ENCODE data around the gene GRAMD2A. TPM values are rescaled to one million over a fixed set of nuclear protein-coding genes. Genes with fewer than 3 reads are reported as not detected.

GRAMD2A gene
- total RNA-seq, 4 donors from 2014 or later: 0.19 to 0.46 (median 0.24) TPM; not detected in 1

DNA sequence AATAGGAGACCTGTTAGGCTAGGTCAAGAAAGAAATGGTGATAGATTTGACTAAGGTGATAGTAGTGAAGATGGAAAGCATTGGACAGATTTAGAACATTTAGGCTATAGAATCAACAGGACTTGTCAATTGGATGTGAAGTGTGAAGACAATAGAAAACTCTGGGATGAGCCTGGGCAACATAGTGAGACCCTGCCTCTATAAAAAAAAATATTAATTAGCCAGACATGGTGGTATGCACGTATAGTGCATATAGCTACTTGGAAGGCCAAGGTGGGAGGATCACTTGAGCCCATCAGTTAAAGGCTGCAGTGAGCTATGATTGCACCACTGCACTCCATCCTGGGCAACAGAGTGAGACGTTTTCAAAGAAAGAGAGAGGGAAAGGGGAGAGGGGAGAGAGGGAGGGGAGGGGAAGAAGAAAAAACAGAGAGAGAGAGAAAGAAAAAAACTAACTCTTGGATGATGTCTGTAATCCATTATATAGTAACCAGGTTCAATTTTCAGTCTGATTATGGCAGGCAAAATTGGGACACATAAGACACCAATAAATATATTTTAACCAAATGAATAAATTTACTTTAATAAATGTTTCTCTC, 69.8 kb downstream of the GRAMD2A start:
- ATAC-seq (ENCODE audit: low FRiP score): no peak
- no peak for DNase-seq (ENCODE audit: low spot score)
- TF ChIP-seq, protein P1, sequence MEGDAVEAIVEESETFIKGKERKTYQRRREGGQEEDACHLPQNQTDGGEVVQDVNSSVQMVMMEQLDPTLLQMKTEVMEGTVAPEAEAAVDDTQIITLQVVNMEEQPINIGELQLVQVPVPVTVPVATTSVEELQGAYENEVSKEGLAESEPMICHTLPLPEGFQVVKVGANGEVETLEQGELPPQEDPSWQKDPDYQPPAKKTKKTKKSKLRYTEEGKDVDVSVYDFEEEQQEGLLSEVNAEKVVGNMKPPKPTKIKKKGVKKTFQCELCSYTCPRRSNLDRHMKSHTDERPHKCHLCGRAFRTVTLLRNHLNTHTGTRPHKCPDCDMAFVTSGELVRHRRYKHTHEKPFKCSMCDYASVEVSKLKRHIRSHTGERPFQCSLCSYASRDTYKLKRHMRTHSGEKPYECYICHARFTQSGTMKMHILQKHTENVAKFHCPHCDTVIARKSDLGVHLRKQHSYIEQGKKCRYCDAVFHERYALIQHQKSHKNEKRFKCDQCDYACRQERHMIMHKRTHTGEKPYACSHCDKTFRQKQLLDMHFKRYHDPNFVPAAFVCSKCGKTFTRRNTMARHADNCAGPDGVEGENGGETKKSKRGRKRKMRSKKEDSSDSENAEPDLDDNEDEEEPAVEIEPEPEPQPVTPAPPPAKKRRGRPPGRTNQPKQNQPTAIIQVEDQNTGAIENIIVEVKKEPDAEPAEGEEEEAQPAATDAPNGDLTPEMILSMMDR (IDR thresholded peaks at IDR 0.05): no peak

DNA sequence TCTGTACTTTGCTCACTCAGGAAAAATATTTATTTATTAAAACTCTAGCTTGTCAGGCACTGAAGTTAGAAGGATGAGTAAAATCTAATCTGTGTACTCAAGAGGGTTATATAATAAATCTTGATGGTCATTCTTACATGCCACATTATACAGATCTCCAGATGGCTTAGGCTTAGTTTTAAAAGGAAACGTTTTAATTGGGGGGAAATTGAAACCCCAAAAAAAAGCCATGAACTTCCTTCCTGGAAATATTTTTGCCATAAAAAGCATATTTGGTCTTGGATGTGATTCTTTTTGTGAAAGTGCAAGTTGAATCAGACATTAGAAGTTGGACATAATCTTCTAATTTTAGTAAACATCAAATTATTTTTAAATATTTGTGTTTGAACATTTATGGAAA, 73.4 kb downstream of the GRAMD2A start:
- no peak for DNase-seq (ENCODE audit: low spot score)
- no peak for ATAC-seq (ENCODE audit: low FRiP score)
- TF ChIP-seq, protein P1 (IDR thresholded peaks at IDR 0.05): no peak

DNA sequence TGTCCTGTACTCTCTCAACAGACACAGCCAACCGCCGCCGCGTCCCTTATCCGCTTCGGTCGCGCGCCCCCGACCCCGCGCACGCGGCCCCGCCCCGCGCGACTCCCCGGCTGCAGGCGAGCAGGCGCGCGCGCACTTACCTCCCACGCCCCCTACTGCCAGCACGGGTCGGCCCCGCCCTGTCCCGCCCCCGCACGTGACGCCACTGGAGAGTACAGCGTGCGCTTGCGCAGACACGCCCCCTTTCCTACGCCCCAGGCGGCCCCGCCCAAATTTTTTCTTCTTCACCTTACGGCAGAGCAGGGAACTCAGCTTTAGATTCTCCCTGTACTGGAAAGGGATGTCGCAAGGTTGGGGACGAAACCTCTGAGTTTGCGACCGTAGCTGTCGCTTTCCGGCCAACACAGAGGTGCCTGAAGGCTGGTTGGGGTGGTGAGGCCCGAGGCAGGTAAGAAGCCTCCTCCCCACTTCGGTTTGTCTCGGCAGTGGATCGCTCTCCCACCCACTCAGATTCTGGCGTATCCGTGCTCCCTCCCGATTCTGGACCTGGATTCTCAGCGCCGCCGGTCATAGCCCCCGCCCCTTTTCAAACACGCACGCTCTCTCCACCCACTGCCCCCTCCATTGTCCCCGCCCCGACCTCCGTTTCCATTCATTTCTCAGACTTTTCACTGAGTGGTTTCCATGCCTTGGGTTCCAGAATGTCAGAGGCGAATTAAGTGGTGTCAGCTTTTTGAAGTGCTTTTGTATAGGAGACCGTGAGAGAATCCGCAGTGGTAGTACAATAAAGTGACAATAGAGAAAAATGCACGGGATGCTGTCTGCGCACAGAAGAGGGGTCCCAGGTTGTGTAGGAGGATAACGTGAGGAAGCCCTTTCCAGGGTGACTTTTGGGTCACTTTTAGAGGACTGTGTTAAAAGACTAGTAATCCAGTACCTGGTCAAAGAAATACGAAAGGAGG, 79.3 kb downstream of the GRAMD2A start, which contains the start of the genes MYO9A and SENP8:
Gene MYO9A, minus strand, starts transcription at position 134 of the 962 bp plus-strand sequence. CDS start 71,587 bp downstream, outside the sequence.
Gene SENP8, plus strand, starts transcription at position 387 of the 962 bp plus-strand sequence. CDS start 21,221 bp downstream, outside the sequence.
- DNase-seq (ENCODE audit: low spot score) (peak; percentile 97), ATAC-seq (ENCODE audit: low FRiP score) (peak; percentile 94)
- TF ChIP-seq, protein P1 (IDR thresholded peaks at IDR 0.05): peak in 1 of 3 donors; percentile 10

DNA sequence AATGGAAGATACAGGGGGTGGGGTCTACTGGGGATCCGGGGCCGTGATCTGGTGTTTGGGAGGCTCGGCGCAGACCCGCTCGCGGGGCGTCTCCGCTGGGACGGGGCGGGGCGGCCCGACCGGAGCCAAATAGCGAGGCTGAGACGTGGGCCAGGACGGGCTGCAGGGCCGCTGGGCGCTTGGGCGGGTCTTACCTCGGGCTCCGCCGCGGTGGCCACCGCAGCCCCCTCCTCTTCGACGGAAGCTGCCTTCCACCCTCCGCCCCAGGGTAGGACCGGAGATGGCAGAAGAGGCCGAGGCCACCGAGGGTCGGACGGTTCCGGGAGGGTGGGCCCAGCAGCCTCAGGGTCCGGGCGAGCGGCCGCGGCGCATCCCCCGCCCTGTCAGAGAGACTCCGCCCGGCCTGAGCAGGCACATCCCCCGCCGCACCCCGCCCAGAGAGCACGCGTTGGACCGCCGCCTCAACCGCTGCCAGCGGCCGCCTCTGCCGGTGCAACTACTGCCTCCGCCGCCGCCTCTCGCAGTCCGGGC, 80.0 kb downstream of the GRAMD2A start:
- TF ChIP-seq, protein P1 (IDR thresholded peaks at IDR 0.05): no peak
- ATAC-seq (ENCODE audit: low FRiP score) (peak; percentile 88), DNase-seq (ENCODE audit: low spot score) (peak; percentile 47)

DNA sequence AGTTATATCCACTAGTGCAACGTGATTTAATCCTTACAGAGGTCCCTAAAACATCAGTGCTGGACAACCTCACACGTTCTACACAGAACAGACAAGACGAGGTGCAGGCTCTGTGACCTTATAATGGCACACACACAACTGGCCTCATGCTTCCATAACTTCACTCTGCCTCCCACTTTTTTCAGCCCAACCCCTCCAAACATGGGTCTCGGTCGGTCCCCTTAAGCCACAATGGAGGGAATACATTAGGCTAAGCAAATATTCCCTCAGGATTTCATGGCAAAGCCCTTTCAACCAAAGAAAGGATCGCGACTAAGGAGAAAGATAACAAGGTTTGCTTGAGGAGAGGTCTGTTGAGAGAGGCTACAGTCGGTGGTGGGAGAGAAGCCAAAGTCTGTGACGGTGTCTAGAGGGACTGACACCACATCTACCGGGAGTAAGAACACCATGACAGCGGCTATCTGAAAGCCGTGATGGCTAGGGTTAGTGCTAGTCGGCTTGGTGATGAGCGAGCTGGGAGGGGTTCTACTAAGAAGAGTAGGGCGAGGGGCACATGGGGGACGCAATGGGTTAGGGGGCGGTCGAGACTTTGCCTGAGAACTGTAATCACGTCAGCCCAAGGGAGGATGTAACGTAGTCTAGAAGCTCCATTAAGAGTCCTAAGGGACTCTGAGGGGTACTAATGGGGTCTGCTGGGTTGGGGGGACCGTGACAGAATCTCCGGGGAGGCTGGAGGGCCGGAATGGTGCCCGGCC, 80.7 kb downstream of the GRAMD2A start:
- ATAC-seq (ENCODE audit: low FRiP score) (peak; percentile 1), DNase-seq (ENCODE audit: low spot score) (no peak)
- TF ChIP-seq, protein P1 (IDR thresholded peaks at IDR 0.05): no peak

DNA sequence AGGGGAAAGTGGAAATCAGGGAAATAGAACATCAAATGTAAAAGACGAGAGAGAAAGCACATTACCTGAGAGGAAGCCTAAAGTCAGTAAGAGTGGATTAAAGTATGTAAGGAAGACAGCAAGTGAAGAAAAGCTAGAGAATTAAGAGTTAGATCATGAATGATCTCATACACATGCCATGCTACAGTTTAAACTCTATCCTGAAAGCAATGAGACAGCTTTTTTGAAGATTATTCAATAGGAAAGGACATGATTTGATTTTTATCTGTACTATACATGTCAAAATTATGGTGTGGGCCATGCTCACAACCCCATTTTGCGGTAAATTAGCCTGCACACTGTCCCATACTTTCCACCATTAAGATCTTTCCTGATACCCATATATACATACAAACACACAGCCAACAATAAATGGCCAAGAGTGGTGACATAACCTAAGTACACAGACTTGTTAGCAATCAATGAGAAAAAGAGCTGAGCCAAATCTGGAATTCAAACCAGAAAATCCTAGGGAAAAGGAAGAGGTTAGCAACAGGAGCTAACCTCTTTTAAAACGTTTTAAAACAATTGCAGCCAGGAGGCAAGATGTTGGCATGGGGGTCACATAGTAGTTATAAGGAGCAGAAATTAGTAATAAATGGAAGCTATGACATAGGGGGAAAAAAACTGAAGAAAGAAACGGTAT, 84.1 kb downstream of the GRAMD2A start:
- DNase-seq (ENCODE audit: low spot score): no peak
- no peak for ATAC-seq (ENCODE audit: low FRiP score)
- TF ChIP-seq, protein P1 (IDR thresholded peaks at IDR 0.05): no peak

Data from omental fat pad (tissue), 4 donors.